Measurements from ENCODE around the gene HSPB3.

The HSPB3 gene, protein sequence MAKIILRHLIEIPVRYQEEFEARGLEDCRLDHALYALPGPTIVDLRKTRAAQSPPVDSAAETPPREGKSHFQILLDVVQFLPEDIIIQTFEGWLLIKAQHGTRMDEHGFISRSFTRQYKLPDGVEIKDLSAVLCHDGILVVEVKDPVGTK

DNA sequence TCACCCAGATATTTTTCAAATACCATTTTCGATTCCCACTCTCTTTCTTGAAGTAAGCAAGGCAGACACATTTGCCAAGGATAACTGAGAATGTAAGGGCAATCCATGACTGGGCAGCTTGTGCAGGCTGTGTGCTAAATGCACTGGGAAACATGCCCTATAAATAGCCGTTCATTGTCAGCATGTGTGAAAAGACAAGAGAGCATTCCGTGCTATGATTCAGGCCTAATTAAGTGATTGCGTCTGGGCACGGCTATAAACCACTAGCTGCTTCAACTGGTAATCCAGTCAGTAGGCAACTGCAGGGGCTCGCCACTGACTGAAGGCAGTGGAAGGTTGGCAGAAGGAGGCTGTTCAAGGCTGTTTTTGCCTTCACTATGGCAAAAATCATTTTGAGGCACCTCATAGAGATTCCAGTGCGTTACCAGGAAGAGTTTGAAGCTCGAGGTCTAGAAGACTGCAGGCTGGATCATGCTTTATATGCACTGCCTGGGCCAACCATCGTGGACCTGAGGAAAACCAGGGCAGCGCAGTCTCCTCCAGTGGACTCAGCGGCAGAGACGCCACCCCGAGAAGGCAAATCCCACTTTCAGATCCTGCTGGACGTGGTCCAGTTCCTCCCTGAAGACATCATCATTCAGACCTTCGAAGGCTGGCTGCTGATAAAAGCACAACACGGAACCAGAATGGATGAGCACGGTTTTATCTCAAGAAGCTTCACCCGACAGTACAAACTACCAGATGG is at the start of gene HSPB3:
HSPB3 (plus strand) TSS at position 287 of the 745 bp plus-strand sequence; CDS start at position 378, 91 bp downstream.
- DNase-seq (ENCODE audit: extremely low spot score), result no peak
- ChIA-PET CTCF (interaction anchor here (0.6 to 2.1 kb wide), 7 partner anchors 9 to 34 kb away, joined by 3 to 6 read pairs (median 3); no protein-coding TSS in a partner anchor), POLR2A (no interaction called here)
- TF ChIP-seq, protein P1, sequence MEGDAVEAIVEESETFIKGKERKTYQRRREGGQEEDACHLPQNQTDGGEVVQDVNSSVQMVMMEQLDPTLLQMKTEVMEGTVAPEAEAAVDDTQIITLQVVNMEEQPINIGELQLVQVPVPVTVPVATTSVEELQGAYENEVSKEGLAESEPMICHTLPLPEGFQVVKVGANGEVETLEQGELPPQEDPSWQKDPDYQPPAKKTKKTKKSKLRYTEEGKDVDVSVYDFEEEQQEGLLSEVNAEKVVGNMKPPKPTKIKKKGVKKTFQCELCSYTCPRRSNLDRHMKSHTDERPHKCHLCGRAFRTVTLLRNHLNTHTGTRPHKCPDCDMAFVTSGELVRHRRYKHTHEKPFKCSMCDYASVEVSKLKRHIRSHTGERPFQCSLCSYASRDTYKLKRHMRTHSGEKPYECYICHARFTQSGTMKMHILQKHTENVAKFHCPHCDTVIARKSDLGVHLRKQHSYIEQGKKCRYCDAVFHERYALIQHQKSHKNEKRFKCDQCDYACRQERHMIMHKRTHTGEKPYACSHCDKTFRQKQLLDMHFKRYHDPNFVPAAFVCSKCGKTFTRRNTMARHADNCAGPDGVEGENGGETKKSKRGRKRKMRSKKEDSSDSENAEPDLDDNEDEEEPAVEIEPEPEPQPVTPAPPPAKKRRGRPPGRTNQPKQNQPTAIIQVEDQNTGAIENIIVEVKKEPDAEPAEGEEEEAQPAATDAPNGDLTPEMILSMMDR (IDR thresholded peaks at IDR 0.05; ENCODE audit: control extremely low read depth, extremely low read depth, low read depth, missing control alignments), result no peak

DNA sequence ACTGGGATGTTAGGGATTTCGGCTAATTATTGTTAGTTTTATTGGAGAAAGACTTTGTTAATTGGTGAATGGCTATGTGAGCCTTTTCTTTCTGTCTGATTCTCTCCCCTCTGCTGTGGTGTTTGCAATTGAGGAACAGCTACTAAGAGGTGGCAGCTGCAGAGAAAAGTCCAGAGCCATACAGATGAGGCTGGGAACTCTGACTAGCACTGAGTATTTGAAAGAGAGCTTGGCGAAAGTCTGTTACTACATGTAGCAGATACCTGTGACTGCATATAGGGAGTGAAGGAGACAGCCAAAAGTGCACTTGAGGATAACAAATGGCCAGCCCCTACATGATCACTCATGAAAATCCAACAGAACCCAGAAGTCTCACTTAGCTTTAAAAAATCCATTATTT is 44.3 kb upstream of the HSPB3 start:
- CTCF ChIA-PET, result interaction anchor here (1.0 to 4.9 kb wide), 7 partner anchors 8 to 78 kb away, joined by 3 to 30 read pairs (median 5); no protein-coding TSS in a partner anchor
- TF ChIP-seq, protein P1 (IDR thresholded peaks at IDR 0.05; ENCODE audit: control extremely low read depth, extremely low read depth, low read depth, missing control alignments), result no peak
- POLR2A ChIA-PET, result interaction anchor here (1.3 kb wide), 1 partner anchor 101 kb away, joined by 3 read pairs; the partner anchor contains the start of gene ARL15
- no peak for DNase-seq (ENCODE audit: extremely low spot score)

DNA sequence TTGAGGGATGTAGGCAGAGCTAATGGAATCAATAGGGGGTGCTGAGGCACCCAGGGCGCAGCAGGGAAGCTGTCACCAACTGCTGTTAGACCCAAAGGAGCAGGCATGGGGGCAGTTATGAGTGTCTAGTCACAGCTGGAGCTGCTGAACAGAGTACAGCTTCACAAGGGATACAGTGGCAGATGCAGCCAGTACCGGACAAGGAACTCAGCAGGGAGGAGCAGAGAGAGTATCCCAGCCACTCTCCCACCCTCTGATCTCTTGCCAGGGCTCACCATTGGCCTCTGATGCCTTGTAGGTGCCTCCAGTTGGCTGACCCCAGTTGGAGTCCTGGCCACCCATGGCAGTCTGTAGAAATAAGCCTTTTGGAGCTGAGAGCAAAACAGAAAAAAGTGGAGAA is 42.6 kb upstream of the HSPB3 start:
- POLR2A ChIA-PET, result interaction anchor here (1.2 kb wide), 1 partner anchor 103 kb away, joined by 3 read pairs; the partner anchor contains the start of gene ARL15
- CTCF ChIA-PET, result interaction anchor here (1.0 to 3.1 kb wide), 6 partner anchors 10 to 169 kb away, joined by 3 to 14 read pairs (median 3); no protein-coding TSS in a partner anchor

DNA sequence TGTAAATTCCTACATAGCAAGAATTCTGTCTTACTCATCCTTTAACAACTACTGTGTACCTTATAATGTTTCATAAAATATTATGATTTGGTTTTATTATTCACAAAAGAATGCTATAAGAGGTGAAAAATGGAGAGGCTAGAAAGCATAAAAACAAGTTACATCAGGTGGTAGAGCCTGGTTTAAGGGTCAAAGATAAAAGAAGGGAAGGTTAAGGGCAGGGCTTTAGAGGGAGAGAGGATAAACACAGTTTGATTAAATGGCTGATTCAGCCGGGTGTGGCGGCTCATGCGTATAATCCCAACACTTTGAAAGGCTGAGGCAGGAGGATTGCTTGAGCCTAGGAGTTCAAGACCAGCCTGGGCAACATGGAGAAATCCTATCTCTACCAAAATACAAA is 40.4 kb upstream of the HSPB3 start:
- ChIA-PET POLR2A (no interaction called here), CTCF (interaction anchor here (0.8 kb wide), 1 partner anchor 10 kb away, joined by 3 read pairs; no protein-coding TSS in a partner anchor)
- TF ChIP-seq, protein P1 (IDR thresholded peaks at IDR 0.05; ENCODE audit: control extremely low read depth, extremely low read depth, low read depth, missing control alignments), result no peak
- no peak for DNase-seq (ENCODE audit: extremely low spot score)

More for the DNA sequence above, 42.6 kb upstream of the HSPB3 start:
- TF ChIP-seq, protein P1 (IDR thresholded peaks at IDR 0.05; ENCODE audit: control extremely low read depth, extremely low read depth, low read depth, missing control alignments), result no peak
- DNase-seq (ENCODE audit: extremely low spot score), result no peak

DNA sequence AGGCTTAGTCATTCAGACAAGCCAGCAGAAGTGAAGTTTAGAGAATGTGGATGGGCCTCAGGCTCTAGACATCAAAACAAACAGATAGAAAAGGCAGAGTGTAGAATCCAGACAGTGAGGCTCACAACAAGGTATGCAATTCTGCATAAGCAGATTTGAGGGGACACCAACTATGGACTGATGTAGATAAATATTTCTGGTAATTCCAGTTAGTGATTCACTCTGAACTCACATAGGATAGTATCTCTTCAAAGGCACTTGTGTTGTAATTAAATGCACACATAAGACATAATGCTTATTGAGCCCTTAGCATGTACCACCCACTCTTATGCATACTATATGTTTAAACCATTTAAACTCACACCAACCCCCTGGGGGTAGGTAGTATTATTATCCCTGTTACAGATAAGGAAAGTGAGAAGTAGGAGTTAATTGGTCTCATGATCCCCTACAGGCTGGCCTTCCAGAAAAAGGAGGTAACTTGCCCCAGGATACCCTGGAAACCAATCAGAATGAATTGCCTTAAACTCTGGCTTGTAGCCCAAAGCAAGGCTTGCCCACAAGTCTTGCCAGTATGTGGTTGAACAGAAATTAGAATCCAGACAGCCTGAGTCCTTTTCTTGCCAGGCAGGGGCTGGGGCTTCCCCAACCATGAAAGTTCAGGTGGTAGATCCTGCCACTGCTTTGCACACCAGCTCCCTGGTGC is 39.5 kb upstream of the HSPB3 start:
- CTCF ChIA-PET, result interaction anchor here (0.6 to 1.8 kb wide), 5 partner anchors 9 to 172 kb away, joined by 3 to 4 read pairs (median 3); no protein-coding TSS in a partner anchor
- POLR2A ChIA-PET, result no interaction called here
- TF ChIP-seq, protein P1 (IDR thresholded peaks at IDR 0.05; ENCODE audit: control extremely low read depth, extremely low read depth, low read depth, missing control alignments), result no peak
- DNase-seq (ENCODE audit: extremely low spot score), result no peak
